Activated gamma-delta T cell treated with Interleukin-2 at 50 U/mL for 16 hours (primary cell): ENCODE measurements around the gene AGPAT4.
A peak's percentile ranks its signal among the peaks of the same experiment; 100 is the strongest.
"Not testable (repeated sequence)": the region's sequence is repeated elsewhere in the genome, so short reads cannot be mapped to it uniquely, and the experiment has no call there.

ENCODE experiments used
- DNase-seq: peaks from one replicate; pipeline ENCODE4 v3.0.0-alpha.2; 2020

AGPAT4 gene

GRCh38 chr6:161273752-161274487, at the start of gene AGPAT4:
TSS of gene AGPAT4 (minus strand) at chr6:161274061. CDS start at chr6:161232213, 41,848 bp downstream.
- peak; percentile 62 for DNase-seq

- DNase-seq: no peak
Measured at GRCh38 chr6:161319231-161319630, 45.4 kb upstream of the AGPAT4 start.

GRCh38 chr6:161318456-161318855, 44.6 kb upstream of the AGPAT4 start:
- no peak for DNase-seq

- no peak for DNase-seq
Measured at GRCh38 chr6:161316531-161316930, 42.7 kb upstream of the AGPAT4 start.

GRCh38 chr6:161315246-161315917, 41.5 kb upstream of the AGPAT4 start:
- not testable (repeated sequence) for DNase-seq

- not testable (repeated sequence) for DNase-seq
Measured at GRCh38 chr6:161314541-161315245, 40.8 kb upstream of the AGPAT4 start.

GRCh38 chr6:161313940-161314509, 40.2 kb upstream of the AGPAT4 start:
- no peak for DNase-seq

GRCh38 chr6:161313475-161313874, 39.6 kb upstream of the AGPAT4 start:
- DNase-seq: not testable (repeated sequence)

- DNase-seq: not testable (repeated sequence)
Measured at GRCh38 chr6:161309774-161310173, 35.9 kb upstream of the AGPAT4 start.

- DNase-seq: no peak
Measured at GRCh38 chr6:161308075-161308655, 34.3 kb upstream of the AGPAT4 start.

GRCh38 chr6:161305860-161306259, 32.0 kb upstream of the AGPAT4 start:
- no peak for DNase-seq

GRCh38 chr6:161303628-161304340, 29.9 kb upstream of the AGPAT4 start:
- DNase-seq: no peak

- DNase-seq: no peak
Measured at GRCh38 chr6:161302949-161303348, 29.1 kb upstream of the AGPAT4 start.

- no peak for DNase-seq
Measured at GRCh38 chr6:161301338-161301737, 27.5 kb upstream of the AGPAT4 start.

- DNase-seq: no peak
Measured at GRCh38 chr6:161300823-161301222, 27.0 kb upstream of the AGPAT4 start.

GRCh38 chr6:161299726-161300125, 25.9 kb upstream of the AGPAT4 start:
- DNase-seq: no peak

- DNase-seq: no peak
Measured at GRCh38 chr6:161295784-161296183, 21.9 kb upstream of the AGPAT4 start.

GRCh38 chr6:161292650-161293281, 18.9 kb upstream of the AGPAT4 start:
- no peak for DNase-seq

- no peak for DNase-seq
Measured at GRCh38 chr6:161292145-161292544, 18.3 kb upstream of the AGPAT4 start.

- no peak for DNase-seq
Measured at GRCh38 chr6:161290751-161291150, 16.9 kb upstream of the AGPAT4 start.

GRCh38 chr6:161284653-161285052, 10.8 kb upstream of the AGPAT4 start:
- DNase-seq: no peak

- no peak for DNase-seq
Measured at GRCh38 chr6:161281092-161281491, 7.2 kb upstream of the AGPAT4 start.
